Panc1 (cell line): ENCODE results near the gene DRGX. TPM values are rescaled to one million over a fixed set of nuclear protein-coding genes. Genes with fewer than 3 reads are reported as not detected.

ENCODE experiments used
- ATAC-seq: fragments of 200-7000 bp; cut with Tn5 transposase; 2 replicates; pipeline ENCODE4 v1.9.1; 2020; ENCODE audit warnings: mild to moderate bottlenecking, moderate library complexity
- BruUV-seq: library from RNA; stranded (reverse); fragments of 400-500 nt; replicated peaks from 2 replicates; lab custom pipeline; 2021; lab: Mats Ljungman, UMichigan
- CTCF ChIA-PET: fragments of 300-600 bp; sonication (Branson Sonifier 250); formaldehyde crosslinking; loops from one replicate; lab custom pipeline; 2022; ENCODE audit warnings: antibody characterized with exemption; lab: Charles Lee
- POLR2A ChIA-PET: fragments of 300-600 bp; sonication (Branson Sonifier 250); formaldehyde crosslinking; loops from one replicate; lab custom pipeline; 2022; ENCODE audit warnings: antibody characterized with exemption; lab: Charles Lee
- DNase-seq: peaks from one replicate; pipeline ENCODE4 v3.0.0-alpha.2; 2010; ENCODE audit warnings: low read depth, low spot score
- H3K27ac ChIP-seq: 2 replicates; pipeline ENCODE4 v1.5.1; 2011; ENCODE audit warnings: mild to moderate bottlenecking, low read length, inconsistent platforms
- H3K27me3 ChIP-seq: fragments of 200-500 bp; sonication (Bioruptor generic); 2 replicates; pipeline ENCODE4 v1.6.0; 2014; ENCODE audit warnings: low read length, inconsistent platforms; ENCODE audit not compliant: control insufficient read depth, insufficient read depth
- H3K36me3 ChIP-seq: fragments of 200-500 bp; sonication (Bioruptor generic); 2 replicates; pipeline ENCODE4 v1.5.1; 2014; ENCODE audit warnings: inconsistent platforms, mild to moderate bottlenecking, low read length, moderate library complexity; ENCODE audit not compliant: control insufficient read depth, insufficient read depth
- H3K4me1 ChIP-seq: 2 replicates; pipeline ENCODE4 v1.5.1; 2011; ENCODE audit warnings: inconsistent platforms, mild to moderate bottlenecking, low read length, moderate library complexity; ENCODE audit not compliant: control insufficient read depth, insufficient read depth
- H3K4me3 ChIP-seq, 2 experiments: 2 replicates each; pipeline ENCODE4 v1.5.1; 2011 to 2012; ENCODE audit warnings: low read depth in 2 of 2, low read length in 2 of 2, mild to moderate bottlenecking in 2 of 2, inconsistent platforms in 1 of 2, moderate library complexity in 1 of 2
- H3K9me3 ChIP-seq: fragments of 200-500 bp; sonication (Bioruptor generic); 2 replicates; pipeline ENCODE4 v1.5.1; 2014; ENCODE audit warnings: low read depth, mild to moderate bottlenecking, inconsistent platforms, low read length, moderate library complexity; ENCODE audit not compliant: control insufficient read depth, insufficient read depth
- POLR2AphosphoS5 ChIP-seq: IDR thresholded peaks from 2 replicates; pipeline ENCODE4 v1.6.1; 2012; ENCODE audit warnings: mild to moderate bottlenecking, low read depth, low read length, moderate library complexity
- SIN3A ChIP-seq: IDR thresholded peaks from 2 replicates; pipeline ENCODE4 v1.6.1; 2012; ENCODE audit warnings: low read depth, mild to moderate bottlenecking, low read length, moderate library complexity, borderline replicate concordance; ENCODE audit not compliant: insufficient read depth
- TCF7L2 ChIP-seq: IDR thresholded peaks from 2 replicates; pipeline ENCODE4 v1.6.1; 2011; ENCODE audit warnings: mild to moderate bottlenecking, low read depth, low read length, inconsistent platforms
- in situ Hi-C: cut with HindIII; loops from 2 replicates; pipeline ENCODE4 v1.10.0; 2016; ENCODE audit warnings: low sequenced_read_pairs, low pct_unique_long_range_greater_than_20kb
- intact Hi-C: fragments of 100-400 bp; cut with micrococcal nuclease; formaldehyde crosslinking; loops from one replicate; pipeline ENCODE4 v1.10.0; 2022; ENCODE audit not compliant: unreplicated experiment
- total RNA-seq: library from RNA; stranded (reverse); gene quantifications from one replicate; pipeline ENCODE4 v1.2.1, GENCODE V29; 2021; ENCODE audit not compliant: unreplicated experiment
- TF ChIP-seq, protein P1 (sequence below): fragments of 450-650 bp; IDR thresholded peaks from 2 replicates; pipeline ENCODE4 v1.5.1; 2017; ENCODE audit warnings: mild to moderate bottlenecking
- TF ChIP-seq, protein P2 (sequence below), 2 experiments: IDR thresholded peaks; 2 replicates each; pipeline ENCODE4 v1.6.1; 2011 to 2012; ENCODE audit warnings: low read depth in 2 of 2, control low read depth in 1 of 2, low read length in 1 of 2, mild to moderate bottlenecking in 1 of 2, moderate library complexity in 1 of 2; ENCODE audit not compliant: insufficient read depth in 1 of 2

The DRGX gene
- total RNA-seq, 1 experiment from 2014 or later: 0.15 TPM

DNA sequence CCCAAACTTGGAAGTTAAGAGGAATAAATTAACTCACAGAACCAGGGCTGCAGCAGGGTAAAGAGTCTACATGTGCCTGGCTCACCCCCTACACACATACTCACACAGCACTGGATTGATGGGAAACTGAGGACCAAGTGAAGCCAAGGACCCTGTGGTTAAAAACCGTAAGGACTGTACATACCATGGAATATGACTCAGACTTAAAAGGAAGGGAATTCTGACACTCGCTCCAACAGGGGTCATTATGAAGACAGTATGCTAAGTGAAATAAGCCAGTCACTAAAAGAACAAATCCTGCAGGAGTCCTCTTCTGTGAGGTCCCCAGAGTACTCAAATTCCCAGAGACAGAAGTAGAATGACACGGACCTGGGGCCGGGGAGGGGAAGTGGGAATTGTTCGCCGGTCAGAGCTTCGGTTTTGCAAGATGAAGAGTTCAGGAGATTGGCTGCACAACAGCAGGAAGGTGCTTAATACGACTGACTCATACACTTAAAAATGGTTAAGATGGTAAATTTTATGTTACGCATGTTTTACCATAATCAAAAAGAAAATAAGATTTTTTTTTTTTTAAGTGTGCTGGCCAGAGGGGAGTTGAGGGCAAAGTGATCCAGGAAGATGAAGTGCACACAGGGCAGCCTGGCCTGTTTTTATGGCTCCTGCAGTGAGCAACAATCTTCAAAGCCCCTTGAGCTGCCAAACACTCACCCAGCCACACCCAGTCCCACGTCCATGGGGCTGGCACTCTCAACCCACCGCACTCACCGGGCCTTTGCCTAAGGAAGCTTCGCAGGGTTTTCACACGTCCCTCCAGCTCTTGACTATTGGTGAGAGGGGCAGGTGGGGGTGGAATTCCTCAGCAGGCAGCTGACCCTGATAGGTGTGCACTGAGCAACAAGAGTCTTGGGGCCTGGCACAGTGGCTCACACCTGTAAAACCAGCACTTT, 26.4 kb downstream of the DRGX start:
- BruUV-seq: no TSS peak
- CTCF ChIA-PET: no interaction called here
- H3K4me3 ChIP-seq: no peak overlapping the region
- no peaks in the 10 kb centered on the region for H3K9me3 ChIP-seq
- POLR2A ChIA-PET: interaction anchor here (0.7 kb wide), 1 partner anchor 13 kb away, joined by 3 read pairs; no protein-coding TSS in a partner anchor
- no peak overlapping the region for H3K27ac ChIP-seq
- intact Hi-C loops: loop anchor here (10.0 kb wide), 1 partner anchor 465 kb away; no protein-coding TSS in a partner anchor
- H3K36me3 ChIP-seq: no peaks in the 10 kb centered on the region
- in situ Hi-C loops: no loop called here
- no peak for TF ChIP-seq POLR2AphosphoS5
- TF ChIP-seq SIN3A: no peak
- TF ChIP-seq, protein P1, sequence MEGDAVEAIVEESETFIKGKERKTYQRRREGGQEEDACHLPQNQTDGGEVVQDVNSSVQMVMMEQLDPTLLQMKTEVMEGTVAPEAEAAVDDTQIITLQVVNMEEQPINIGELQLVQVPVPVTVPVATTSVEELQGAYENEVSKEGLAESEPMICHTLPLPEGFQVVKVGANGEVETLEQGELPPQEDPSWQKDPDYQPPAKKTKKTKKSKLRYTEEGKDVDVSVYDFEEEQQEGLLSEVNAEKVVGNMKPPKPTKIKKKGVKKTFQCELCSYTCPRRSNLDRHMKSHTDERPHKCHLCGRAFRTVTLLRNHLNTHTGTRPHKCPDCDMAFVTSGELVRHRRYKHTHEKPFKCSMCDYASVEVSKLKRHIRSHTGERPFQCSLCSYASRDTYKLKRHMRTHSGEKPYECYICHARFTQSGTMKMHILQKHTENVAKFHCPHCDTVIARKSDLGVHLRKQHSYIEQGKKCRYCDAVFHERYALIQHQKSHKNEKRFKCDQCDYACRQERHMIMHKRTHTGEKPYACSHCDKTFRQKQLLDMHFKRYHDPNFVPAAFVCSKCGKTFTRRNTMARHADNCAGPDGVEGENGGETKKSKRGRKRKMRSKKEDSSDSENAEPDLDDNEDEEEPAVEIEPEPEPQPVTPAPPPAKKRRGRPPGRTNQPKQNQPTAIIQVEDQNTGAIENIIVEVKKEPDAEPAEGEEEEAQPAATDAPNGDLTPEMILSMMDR: no peak
- TF ChIP-seq, protein P2, sequence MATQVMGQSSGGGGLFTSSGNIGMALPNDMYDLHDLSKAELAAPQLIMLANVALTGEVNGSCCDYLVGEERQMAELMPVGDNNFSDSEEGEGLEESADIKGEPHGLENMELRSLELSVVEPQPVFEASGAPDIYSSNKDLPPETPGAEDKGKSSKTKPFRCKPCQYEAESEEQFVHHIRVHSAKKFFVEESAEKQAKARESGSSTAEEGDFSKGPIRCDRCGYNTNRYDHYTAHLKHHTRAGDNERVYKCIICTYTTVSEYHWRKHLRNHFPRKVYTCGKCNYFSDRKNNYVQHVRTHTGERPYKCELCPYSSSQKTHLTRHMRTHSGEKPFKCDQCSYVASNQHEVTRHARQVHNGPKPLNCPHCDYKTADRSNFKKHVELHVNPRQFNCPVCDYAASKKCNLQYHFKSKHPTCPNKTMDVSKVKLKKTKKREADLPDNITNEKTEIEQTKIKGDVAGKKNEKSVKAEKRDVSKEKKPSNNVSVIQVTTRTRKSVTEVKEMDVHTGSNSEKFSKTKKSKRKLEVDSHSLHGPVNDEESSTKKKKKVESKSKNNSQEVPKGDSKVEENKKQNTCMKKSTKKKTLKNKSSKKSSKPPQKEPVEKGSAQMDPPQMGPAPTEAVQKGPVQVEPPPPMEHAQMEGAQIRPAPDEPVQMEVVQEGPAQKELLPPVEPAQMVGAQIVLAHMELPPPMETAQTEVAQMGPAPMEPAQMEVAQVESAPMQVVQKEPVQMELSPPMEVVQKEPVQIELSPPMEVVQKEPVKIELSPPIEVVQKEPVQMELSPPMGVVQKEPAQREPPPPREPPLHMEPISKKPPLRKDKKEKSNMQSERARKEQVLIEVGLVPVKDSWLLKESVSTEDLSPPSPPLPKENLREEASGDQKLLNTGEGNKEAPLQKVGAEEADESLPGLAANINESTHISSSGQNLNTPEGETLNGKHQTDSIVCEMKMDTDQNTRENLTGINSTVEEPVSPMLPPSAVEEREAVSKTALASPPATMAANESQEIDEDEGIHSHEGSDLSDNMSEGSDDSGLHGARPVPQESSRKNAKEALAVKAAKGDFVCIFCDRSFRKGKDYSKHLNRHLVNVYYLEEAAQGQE (IDR thresholded peaks at IDR 0.05; ENCODE audit: insufficient read depth in 1 of 2, low read depth in 2 of 2, low read length in 1 of 2): no peak
- no peak for TF ChIP-seq TCF7L2
- H3K27me3 ChIP-seq: peaks cover 6% of the 10 kb centered on the region
- no peak for DNase-seq
- H3K4me1 ChIP-seq: no peaks in the 10 kb centered on the region
- no peak for ATAC-seq

DNA sequence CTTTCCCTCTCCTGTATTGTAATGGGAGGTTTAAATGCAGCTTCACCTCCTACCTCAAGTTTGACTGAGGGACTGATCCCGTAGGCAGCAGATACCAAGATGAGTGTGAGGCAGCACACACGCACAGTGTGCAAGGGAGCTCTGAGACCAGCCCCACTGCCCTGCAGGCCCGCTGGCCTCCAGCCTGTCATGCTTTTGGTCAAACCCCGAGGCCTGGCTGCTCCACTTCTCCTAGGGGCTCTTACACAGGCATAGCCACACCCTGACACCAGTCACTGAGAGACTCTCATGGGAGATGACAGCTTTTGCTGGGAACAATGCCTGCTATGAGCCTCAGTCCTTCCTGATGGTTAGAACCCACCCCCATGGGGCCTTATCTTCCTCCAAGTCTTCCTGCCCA, 27.6 kb downstream of the DRGX start:
- no TSS peak for BruUV-seq
- CTCF ChIA-PET: no interaction called here
- no peak overlapping the region for H3K27ac ChIP-seq
- TF ChIP-seq POLR2AphosphoS5: no peak
- TF ChIP-seq SIN3A: no peak
- TF ChIP-seq, protein P1: no peak
- TF ChIP-seq, protein P2 (IDR thresholded peaks at IDR 0.05; ENCODE audit: insufficient read depth in 1 of 2, low read depth in 2 of 2, low read length in 1 of 2): no peak
- no peak for TF ChIP-seq TCF7L2
- H3K4me1 ChIP-seq: no peaks in the 10 kb centered on the region
- H3K9me3 ChIP-seq: no peaks in the 10 kb centered on the region
- H3K4me3 ChIP-seq: no peak overlapping the region
- POLR2A ChIA-PET: no interaction called here
- H3K36me3 ChIP-seq: no peaks in the 10 kb centered on the region
- in situ Hi-C loops (no loop called here), intact Hi-C loops (no loop called here)
- peaks cover 5% of the 10 kb centered on the region for H3K27me3 ChIP-seq
- ATAC-seq (no peak), DNase-seq (no peak)
